Measurements from ENCODE around the gene CDKAL1. TPM values are rescaled to one million over a fixed set of nuclear protein-coding genes. Genes with fewer than 3 reads are reported as not detected.
"Not testable (repeated sequence)": the region's sequence is repeated elsewhere in the genome, so short reads cannot be mapped to it uniquely, and the experiment has no call there.

Gene CDKAL1
- total RNA-seq, 1 donor from 2014 or later = 13.4 TPM

GRCh38 chr6:20633566-20634340, 99.5 kb downstream of the CDKAL1 start:
- FAIRE-seq = no peak
- H3K27me3 ChIP-seq (ENCODE audit: control insufficient read depth, insufficient read depth, low read length) = no peaks in the 10 kb centered on the region
- no peaks in the 10 kb centered on the region for H3K36me3 ChIP-seq (ENCODE audit: control insufficient read depth, insufficient read depth, low read length)
- no peak overlapping the region for H3K4me3 ChIP-seq (ENCODE audit: low read depth, low read length)
- TF ChIP-seq, protein P1, sequence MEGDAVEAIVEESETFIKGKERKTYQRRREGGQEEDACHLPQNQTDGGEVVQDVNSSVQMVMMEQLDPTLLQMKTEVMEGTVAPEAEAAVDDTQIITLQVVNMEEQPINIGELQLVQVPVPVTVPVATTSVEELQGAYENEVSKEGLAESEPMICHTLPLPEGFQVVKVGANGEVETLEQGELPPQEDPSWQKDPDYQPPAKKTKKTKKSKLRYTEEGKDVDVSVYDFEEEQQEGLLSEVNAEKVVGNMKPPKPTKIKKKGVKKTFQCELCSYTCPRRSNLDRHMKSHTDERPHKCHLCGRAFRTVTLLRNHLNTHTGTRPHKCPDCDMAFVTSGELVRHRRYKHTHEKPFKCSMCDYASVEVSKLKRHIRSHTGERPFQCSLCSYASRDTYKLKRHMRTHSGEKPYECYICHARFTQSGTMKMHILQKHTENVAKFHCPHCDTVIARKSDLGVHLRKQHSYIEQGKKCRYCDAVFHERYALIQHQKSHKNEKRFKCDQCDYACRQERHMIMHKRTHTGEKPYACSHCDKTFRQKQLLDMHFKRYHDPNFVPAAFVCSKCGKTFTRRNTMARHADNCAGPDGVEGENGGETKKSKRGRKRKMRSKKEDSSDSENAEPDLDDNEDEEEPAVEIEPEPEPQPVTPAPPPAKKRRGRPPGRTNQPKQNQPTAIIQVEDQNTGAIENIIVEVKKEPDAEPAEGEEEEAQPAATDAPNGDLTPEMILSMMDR (IDR thresholded peaks at IDR 0.05; ENCODE audit: insufficient read depth, low read length, severe bottlenecking) = no peak
- DNase-seq (ENCODE audit: low read depth) = no peak

DNA sequence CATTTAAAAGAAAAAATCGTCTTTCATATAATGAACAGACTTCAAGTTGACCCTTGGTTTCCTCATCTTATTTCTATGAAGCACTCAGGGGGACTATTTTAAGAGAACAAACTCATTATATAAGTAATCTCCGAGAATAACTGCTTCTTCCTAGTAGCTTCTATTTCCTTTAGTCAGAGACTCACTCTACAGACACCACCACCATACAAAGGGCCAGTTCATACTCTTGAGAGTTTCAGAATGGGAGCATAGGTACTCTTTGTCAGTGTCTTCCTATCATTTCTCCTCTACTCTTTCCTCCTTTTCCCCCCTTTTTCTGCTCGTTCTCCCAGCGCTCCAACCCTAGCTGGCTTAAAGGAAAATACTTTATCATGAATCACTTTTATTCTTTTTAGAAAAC, 104.9 kb downstream of the CDKAL1 start:
- H3K36me3 ChIP-seq (ENCODE audit: control insufficient read depth, insufficient read depth, low read length) = no peaks in the 10 kb centered on the region
- FAIRE-seq (no peak), DNase-seq (ENCODE audit: low read depth) (no peak)
- TF ChIP-seq, protein P1 (IDR thresholded peaks at IDR 0.05; ENCODE audit: insufficient read depth, low read length, severe bottlenecking) = no peak
- no peak overlapping the region for H3K4me3 ChIP-seq (ENCODE audit: low read depth, low read length)
- H3K27me3 ChIP-seq (ENCODE audit: control insufficient read depth, insufficient read depth, low read length) = no peaks in the 10 kb centered on the region

GRCh38 chr6:20640181-20640580, 105.9 kb downstream of the CDKAL1 start:
- Histone ChIP-seq H3K36me3 (ENCODE audit: control insufficient read depth, insufficient read depth, low read length) (no peaks in the 10 kb centered on the region), H3K4me3 (ENCODE audit: low read depth, low read length) (no peak overlapping the region), H3K27me3 (ENCODE audit: control insufficient read depth, insufficient read depth, low read length) (no peaks in the 10 kb centered on the region)
- TF ChIP-seq, protein P1 (IDR thresholded peaks at IDR 0.05; ENCODE audit: insufficient read depth, low read length, severe bottlenecking) = no peak
- DNase-seq (ENCODE audit: low read depth) (no peak), FAIRE-seq (no peak)

DNA sequence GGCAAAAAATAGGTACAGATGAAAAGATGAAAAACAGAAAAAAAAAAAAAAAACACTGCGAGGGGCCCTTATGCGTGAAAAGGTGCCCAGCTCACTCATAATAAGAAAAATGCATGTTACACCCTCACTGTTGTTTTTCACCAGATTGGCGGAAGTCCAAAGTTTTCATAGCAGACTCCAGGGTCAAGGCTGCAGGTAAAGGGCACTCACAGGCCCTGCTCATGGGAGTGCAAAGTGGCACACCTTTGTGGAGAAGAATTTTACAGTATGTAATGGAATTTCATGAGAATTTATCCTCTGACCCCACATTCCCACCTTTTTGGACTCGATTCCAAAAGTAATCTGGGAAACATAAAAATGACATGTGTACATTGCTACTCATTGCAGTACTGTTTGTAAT, 108.2 kb downstream of the CDKAL1 start:
- FAIRE-seq (no peak), DNase-seq (ENCODE audit: low read depth) (no peak)
- H3K27me3 ChIP-seq (ENCODE audit: control insufficient read depth, insufficient read depth, low read length) = no peaks in the 10 kb centered on the region
- TF ChIP-seq, protein P1 (IDR thresholded peaks at IDR 0.05; ENCODE audit: insufficient read depth, low read length, severe bottlenecking) = no peak
- no peaks in the 10 kb centered on the region for H3K36me3 ChIP-seq (ENCODE audit: control insufficient read depth, insufficient read depth, low read length)
- no peak overlapping the region for H3K4me3 ChIP-seq (ENCODE audit: low read depth, low read length)

GRCh38 chr6:20644667-20645370, 110.6 kb downstream of the CDKAL1 start:
- no peaks in the 10 kb centered on the region for H3K36me3 ChIP-seq (ENCODE audit: control insufficient read depth, insufficient read depth, low read length)
- H3K4me3 ChIP-seq (ENCODE audit: low read depth, low read length) = no peak overlapping the region
- TF ChIP-seq, protein P1 (IDR thresholded peaks at IDR 0.05; ENCODE audit: insufficient read depth, low read length, severe bottlenecking) = no peak
- DNase-seq (ENCODE audit: low read depth) = peak; percentile 39
- H3K27me3 ChIP-seq (ENCODE audit: control insufficient read depth, insufficient read depth, low read length) = no peaks in the 10 kb centered on the region
- no peak for FAIRE-seq

DNA sequence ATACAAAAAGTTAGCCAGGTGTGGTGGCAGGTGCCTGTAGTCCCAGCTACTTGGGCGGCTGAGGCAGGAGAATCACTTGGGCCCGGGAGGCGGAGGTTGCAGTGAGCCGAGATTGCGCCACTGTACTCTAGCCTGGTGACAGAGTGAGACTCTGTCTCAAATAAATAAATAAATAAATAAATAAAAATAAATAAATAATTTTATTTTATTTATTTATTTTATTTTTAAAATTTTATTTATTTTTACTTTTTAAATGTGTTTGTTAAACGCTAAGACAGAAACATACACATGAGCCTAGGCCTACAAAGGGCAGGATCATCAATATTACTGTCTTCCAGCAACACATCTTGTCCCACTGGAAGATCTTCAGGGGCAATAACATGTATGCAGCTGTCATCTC, 111.3 kb downstream of the CDKAL1 start:
- not testable (repeated sequence) for H3K36me3 ChIP-seq (ENCODE audit: control insufficient read depth, insufficient read depth, low read length); H3K27me3 ChIP-seq (ENCODE audit: control insufficient read depth, insufficient read depth, low read length); FAIRE-seq; H3K4me3 ChIP-seq (ENCODE audit: low read depth, low read length); DNase-seq (ENCODE audit: low read depth)
